ENCODE results near the gene SETD1A. TPM values are rescaled to one million over a fixed set of nuclear protein-coding genes. Genes with fewer than 3 reads are reported as not detected.

The SETD1A gene
- total RNA-seq, 1 experiment from 2014 or later: 28.8 TPM

DNA sequence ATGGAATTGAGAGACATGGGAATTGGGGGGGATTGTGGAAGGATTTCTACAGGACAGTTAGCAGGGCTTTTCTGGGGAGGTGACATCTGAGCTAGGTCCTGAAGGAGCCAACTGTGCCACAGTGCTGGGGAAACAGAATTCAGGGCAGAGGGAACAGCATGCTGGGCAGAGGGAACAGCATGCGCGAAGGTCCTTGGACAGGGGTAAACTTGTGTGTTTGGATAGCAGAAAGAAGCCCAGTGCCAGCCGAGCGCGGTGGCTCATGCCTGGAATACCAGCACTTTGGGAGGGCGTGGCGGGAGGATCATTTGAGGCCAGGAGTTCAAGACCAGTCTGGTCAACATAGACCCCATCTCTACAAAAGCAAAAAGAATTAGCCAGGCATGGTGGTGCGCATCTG, 49.0 kb downstream of the SETD1A start:
- H3K4me1 Mint-ChIP-seq (ENCODE audit: low read depth, unreplicated experiment): peaks cover 13% of the 10 kb centered on the region
- TF ChIP-seq, protein P1, sequence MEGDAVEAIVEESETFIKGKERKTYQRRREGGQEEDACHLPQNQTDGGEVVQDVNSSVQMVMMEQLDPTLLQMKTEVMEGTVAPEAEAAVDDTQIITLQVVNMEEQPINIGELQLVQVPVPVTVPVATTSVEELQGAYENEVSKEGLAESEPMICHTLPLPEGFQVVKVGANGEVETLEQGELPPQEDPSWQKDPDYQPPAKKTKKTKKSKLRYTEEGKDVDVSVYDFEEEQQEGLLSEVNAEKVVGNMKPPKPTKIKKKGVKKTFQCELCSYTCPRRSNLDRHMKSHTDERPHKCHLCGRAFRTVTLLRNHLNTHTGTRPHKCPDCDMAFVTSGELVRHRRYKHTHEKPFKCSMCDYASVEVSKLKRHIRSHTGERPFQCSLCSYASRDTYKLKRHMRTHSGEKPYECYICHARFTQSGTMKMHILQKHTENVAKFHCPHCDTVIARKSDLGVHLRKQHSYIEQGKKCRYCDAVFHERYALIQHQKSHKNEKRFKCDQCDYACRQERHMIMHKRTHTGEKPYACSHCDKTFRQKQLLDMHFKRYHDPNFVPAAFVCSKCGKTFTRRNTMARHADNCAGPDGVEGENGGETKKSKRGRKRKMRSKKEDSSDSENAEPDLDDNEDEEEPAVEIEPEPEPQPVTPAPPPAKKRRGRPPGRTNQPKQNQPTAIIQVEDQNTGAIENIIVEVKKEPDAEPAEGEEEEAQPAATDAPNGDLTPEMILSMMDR (IDR thresholded peaks at IDR 0.05; ENCODE audit: unreplicated experiment): no peak
- DNase-seq: no peak
- intact Hi-C loops (cut with micrococcal nuclease; ENCODE audit: unreplicated experiment): no loop called here
- BruUV-seq (replicated peaks): no TSS peak
- H3K27ac Mint-ChIP-seq (ENCODE audit: unreplicated experiment): no peak overlapping the region
- peaks cover 4% of the 10 kb centered on the region for H3K36me3 Mint-ChIP-seq (ENCODE audit: insufficient read depth, unreplicated experiment)
- CTCF ChIA-PET: interaction anchor here (0.6 kb wide), 1 partner anchor 46 kb away, joined by 3 read pairs; no protein-coding TSS in a partner anchor
- H3K9me3 Mint-ChIP-seq (ENCODE audit: low read depth, unreplicated experiment): no peaks in the 10 kb centered on the region
- peaks cover 96% of the 10 kb centered on the region for H3K27me3 Mint-ChIP-seq (ENCODE audit: unreplicated experiment)
- H3K4me3 Mint-ChIP-seq (ENCODE audit: low read depth, unreplicated experiment): no peak overlapping the region

DNA sequence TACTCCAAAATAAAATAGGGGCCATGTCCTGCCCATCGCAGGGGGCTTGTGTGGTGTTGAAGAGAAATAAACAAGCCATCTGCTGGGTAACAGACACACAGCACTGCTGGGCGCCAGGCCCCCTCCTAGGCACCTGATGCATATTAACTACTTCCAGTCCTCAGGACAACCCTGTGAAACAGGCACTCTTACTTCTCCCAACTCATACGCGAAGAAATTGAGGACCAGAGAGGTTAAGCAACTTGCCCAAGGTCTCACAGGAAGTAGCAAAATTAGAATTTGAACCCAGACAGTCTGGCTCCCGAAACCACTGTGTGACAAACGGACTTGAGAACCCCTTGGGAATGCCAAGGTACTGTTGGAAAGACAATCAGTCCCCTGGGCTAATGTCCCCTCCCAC, 50.1 kb downstream of the SETD1A start:
- intact Hi-C loops (cut with micrococcal nuclease; ENCODE audit: unreplicated experiment): no loop called here
- H3K4me1 Mint-ChIP-seq (ENCODE audit: low read depth, unreplicated experiment): peaks cover 13% of the 10 kb centered on the region
- peaks cover 96% of the 10 kb centered on the region for H3K27me3 Mint-ChIP-seq (ENCODE audit: unreplicated experiment)
- TF ChIP-seq, protein P1 (IDR thresholded peaks at IDR 0.05; ENCODE audit: unreplicated experiment): no peak
- no TSS peak for BruUV-seq (replicated peaks)
- DNase-seq: no peak
- CTCF ChIA-PET: interaction anchor here (1.3 kb wide), 1 partner anchor 23 kb away, joined by 3 read pairs; the partner anchor contains the start of gene HSD3B7
- peaks cover 4% of the 10 kb centered on the region for H3K36me3 Mint-ChIP-seq (ENCODE audit: insufficient read depth, unreplicated experiment)
- no peak overlapping the region for H3K27ac Mint-ChIP-seq (ENCODE audit: unreplicated experiment)
- no peaks in the 10 kb centered on the region for H3K9me3 Mint-ChIP-seq (ENCODE audit: low read depth, unreplicated experiment)
- H3K4me3 Mint-ChIP-seq (ENCODE audit: low read depth, unreplicated experiment): no peak overlapping the region

DNA sequence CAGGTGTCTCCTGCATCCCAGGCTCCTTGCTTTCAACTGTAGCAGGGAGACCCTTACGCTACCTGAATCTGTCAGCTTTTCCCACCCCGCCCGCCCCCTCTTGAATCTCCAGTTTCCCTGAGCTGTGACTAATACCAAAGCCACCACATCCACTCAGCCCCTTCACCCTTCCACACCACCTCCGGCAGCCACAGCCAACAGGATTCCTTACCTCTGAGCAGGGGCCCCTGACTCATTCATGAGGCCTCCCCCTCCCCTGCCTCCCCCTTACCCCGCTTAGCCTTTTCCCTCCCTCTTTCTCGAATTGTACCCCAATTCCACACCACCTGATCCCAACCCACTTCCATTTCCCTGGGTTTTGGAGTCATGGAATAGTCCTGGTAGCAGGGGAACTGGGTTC, 50.6 kb downstream of the SETD1A start:
- Mint-ChIP-seq H3K27me3 (ENCODE audit: unreplicated experiment) (peaks cover 96% of the 10 kb centered on the region), H3K4me3 (ENCODE audit: low read depth, unreplicated experiment) (no peak overlapping the region), H3K27ac (ENCODE audit: unreplicated experiment) (no peak overlapping the region), H3K4me1 (ENCODE audit: low read depth, unreplicated experiment) (peaks cover 13% of the 10 kb centered on the region), H3K9me3 (ENCODE audit: low read depth, unreplicated experiment) (no peaks in the 10 kb centered on the region), H3K36me3 (ENCODE audit: insufficient read depth, unreplicated experiment) (peaks cover 4% of the 10 kb centered on the region)
- CTCF ChIA-PET: interaction anchor here (1.1 to 1.3 kb wide), 2 partner anchors 23 to 428 kb away, joined by 3 read pairs; partner anchors contain the start of gene HSD3B7
- DNase-seq: no peak
- no TSS peak for BruUV-seq (replicated peaks)
- intact Hi-C loops (cut with micrococcal nuclease; ENCODE audit: unreplicated experiment): no loop called here
- TF ChIP-seq, protein P1 (IDR thresholded peaks at IDR 0.05; ENCODE audit: unreplicated experiment): no peak

DNA sequence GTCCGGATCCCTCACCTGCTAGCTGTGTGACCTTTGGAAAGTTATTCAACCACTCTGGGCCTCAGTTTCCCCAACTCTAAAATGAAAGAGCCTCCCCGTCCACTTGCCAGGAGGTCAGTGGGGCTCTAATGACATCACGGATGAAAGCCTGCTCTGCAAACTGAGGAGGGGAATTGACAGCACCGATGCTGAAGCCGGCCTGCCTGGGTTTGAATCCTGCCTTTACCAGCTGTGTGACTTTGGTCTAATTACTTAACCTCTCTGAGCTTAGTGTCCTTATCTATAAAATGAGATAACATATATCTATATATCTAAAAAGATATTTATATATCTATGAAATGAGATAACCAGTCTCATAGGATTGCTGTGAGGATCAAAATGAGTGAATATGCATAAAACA, 51.0 kb downstream of the SETD1A start:
- DNase-seq: no peak
- Mint-ChIP-seq H3K27me3 (ENCODE audit: unreplicated experiment) (peaks cover 96% of the 10 kb centered on the region), H3K36me3 (ENCODE audit: insufficient read depth, unreplicated experiment) (peaks cover 4% of the 10 kb centered on the region), H3K4me1 (ENCODE audit: low read depth, unreplicated experiment) (peaks cover 13% of the 10 kb centered on the region), H3K4me3 (ENCODE audit: low read depth, unreplicated experiment) (no peak overlapping the region), H3K27ac (ENCODE audit: unreplicated experiment) (no peak overlapping the region), H3K9me3 (ENCODE audit: low read depth, unreplicated experiment) (no peaks in the 10 kb centered on the region)
- TF ChIP-seq, protein P1 (IDR thresholded peaks at IDR 0.05; ENCODE audit: unreplicated experiment): no peak
- CTCF ChIA-PET: interaction anchor here (1.1 kb wide), 1 partner anchor 428 kb away, joined by 3 read pairs; no protein-coding TSS in a partner anchor
- BruUV-seq (replicated peaks): no TSS peak
- intact Hi-C loops (cut with micrococcal nuclease; ENCODE audit: unreplicated experiment): no loop called here

Data from Calu3 (cell line).